Regular cardiac myocyte (primary cell): ENCODE measurements around the gene PANK2. TPM values are rescaled to one million over a fixed set of nuclear protein-coding genes. Genes with fewer than 3 reads are reported as not detected.

Experiments used
- total RNA-seq: library from RNA; depleted of rRNA; stranded (reverse); fragments of >200 nt; gene quantifications from 2 replicates; pipeline ENCODE4 v1.2.3, GENCODE V29; 2014

Gene PANK2
- 60.0 and 63.1 TPM in 2 replicates for total RNA-seq

DNA sequence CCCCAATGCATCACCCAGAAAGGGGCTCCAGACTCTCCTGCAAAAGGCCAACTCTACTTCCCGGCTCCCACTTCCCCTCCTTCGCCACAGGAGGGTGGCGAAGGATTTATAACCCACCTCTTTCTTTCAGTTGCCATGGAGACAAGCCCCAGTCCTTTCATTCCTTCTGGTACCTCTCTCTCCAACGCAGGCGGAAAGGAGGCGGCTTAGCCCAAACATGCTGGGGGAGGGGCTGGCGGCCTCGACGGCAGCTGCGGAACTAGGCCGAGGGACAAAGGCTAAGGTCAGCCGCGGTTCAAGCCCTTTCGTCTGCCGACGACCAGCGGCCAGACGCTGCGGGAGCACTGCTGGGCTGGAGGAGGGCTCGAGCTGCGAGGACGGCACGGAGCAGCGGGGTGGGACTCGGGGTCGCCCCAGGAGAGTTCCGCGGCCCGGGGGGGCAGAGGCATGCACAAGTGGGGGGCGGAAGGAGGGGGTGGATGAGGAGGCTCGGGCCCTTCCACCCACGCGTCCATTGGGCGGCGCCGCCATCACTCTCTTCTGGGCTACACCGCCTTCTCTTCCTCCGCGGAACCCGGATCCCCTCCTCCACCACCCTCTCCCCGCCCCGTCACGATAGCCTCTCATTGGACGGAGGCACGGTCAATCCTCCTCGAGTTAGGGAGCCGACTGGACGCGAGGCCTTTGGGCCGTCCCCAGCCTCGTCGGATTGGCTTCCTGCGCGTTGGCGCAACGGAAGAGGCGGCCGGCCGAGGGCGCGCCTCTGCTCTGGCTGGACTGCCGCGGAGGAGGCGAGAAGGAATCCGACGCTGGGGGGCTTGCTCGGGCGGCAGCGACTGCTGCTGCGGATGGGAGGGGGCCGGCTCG, at the start of gene PANK2:
TSS of gene PANK2 (plus strand) at position 766 of the 867 bp plus-strand sequence.

DNA sequence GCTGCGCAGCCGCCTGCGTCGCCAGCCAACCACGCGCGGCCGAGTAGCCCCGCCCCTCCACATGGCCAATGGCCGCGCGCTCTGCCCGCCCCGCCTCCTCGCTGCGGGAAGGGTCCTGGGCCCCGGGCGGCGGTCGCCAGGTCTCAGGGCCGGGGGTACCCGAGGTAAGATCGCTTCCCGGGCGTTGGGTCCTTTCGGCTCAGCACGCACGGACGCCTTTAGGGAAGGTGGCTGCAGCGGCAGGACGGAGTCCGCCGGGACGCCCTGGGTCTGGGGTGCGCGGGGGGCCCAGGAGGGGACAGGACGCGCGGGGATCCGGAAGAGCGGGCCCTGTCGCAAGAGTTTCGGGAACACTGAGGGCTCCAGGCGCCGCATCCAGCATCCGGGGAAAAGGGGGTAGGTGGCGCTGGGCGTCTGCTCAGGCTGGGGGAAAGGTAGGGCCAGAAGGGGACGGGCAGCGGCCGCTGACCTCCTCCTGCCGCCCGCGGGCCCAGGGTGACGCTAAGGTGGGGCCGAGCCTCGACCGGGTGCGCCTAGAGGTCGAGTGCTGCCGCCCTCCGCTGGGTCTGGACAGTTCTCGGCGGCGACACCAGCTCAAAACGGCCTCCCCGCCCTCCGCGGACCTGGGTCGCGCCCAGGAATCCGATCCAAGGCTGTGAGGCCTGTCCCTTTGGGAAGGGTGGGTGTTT, 42.3 kb upstream of the PANK2 start, which contains the start of gene MAVS:
TSS of gene MAVS (plus strand) at position 95 of the 689 bp plus-strand sequence. CDS start 7,791 bp downstream, outside the sequence.

Other genes starting within 250 kb of the PANK2 start
- not detected in 2 replicates for gene GFRA4, start 226.0 kb upstream of the PANK2 start, total RNA-seq
- 1.2 and 1.7 TPM in 2 replicates for gene ADAM33, start 207.4 kb upstream of the PANK2 start, total RNA-seq
- gene SIGLEC1, start 176.8 kb upstream of the PANK2 start, total RNA-seq = under 0.01 TPM in 1 of 2 replicates, not detected in the other
- gene HSPA12B, start 156.7 kb upstream of the PANK2 start, total RNA-seq = 0.28 TPM in 1 of 2 replicates, not detected in the other
- 11.3 and 30.1 TPM in 2 replicates for gene ADISSP, start 121.6 kb upstream of the PANK2 start, total RNA-seq
- gene SPEF1, start 107.9 kb upstream of the PANK2 start, total RNA-seq = under 0.01 and 0.19 TPM in 2 replicates
- 102 and 179 TPM in 2 replicates for gene CENPB, start 102.6 kb upstream of the PANK2 start, total RNA-seq
- 7.9 and 21.5 TPM in 2 replicates for gene CDC25B, start 93.1 kb upstream of the PANK2 start, total RNA-seq
- gene AP5S1, start 68.8 kb upstream of the PANK2 start, total RNA-seq = 12.1 and 18.6 TPM in 2 replicates
- 11.3 and 19.4 TPM in 2 replicates for gene MAVS, start 42.6 kb upstream of the PANK2 start, total RNA-seq
- 10.1 and 11.1 TPM in 2 replicates for gene RNF24, start 126.2 kb downstream of the PANK2 start, total RNA-seq